GM12892 (cell line): ENCODE data around the gene PAPSS1.

Source experiments
- DNase-seq: peaks from one replicate; pipeline ENCODE4 v3.0.0; 2011; ENCODE audit not compliant: insufficient read length
- FAIRE-seq: peaks from 2 replicates; lab custom pipeline; 2011; peaks lifted over from hg19 to GRCh38; lab: Jason Lieb, UNC
- POLR2A ChIP-seq: IDR thresholded peaks from 2 replicates; pipeline ENCODE4 v1.6.1; 2011; ENCODE audit warnings: low read depth, low read length, control low read depth
- POLR2AphosphoS5 ChIP-seq: IDR thresholded peaks from 2 replicates; pipeline ENCODE4 v1.6.1; 2011; ENCODE audit warnings: low read depth, low read length, control low read depth
- TAF1 ChIP-seq: IDR thresholded peaks from 2 replicates; pipeline ENCODE4 v1.6.1; 2011; ENCODE audit warnings: low read depth, mild to moderate bottlenecking, control low read depth, low read length, borderline replicate concordance

The PAPSS1 gene

DNA sequence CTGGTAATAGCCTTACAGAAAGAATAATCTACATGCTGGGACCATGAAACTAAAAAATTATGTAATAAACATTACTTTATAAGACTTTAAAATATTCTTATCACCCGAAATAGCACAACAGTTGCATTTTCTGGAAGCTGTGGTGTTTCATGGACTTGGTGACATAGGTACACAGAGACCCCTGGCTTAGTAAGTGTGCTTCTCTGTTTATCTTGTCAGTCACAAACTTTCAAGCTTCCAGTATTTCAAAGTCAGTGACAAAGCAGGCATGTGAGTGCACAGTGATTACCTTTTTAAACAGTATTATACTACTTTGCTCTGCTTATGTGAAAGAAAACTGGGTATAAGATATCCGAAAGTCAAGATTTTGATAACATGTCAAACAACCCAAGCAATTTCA is 84.3 kb downstream of the PAPSS1 start:
- no peak for DNase-seq
- FAIRE-seq = no peak
- TF ChIP-seq TAF1 (no peak), POLR2AphosphoS5 (no peak), POLR2A (no peak)

DNA sequence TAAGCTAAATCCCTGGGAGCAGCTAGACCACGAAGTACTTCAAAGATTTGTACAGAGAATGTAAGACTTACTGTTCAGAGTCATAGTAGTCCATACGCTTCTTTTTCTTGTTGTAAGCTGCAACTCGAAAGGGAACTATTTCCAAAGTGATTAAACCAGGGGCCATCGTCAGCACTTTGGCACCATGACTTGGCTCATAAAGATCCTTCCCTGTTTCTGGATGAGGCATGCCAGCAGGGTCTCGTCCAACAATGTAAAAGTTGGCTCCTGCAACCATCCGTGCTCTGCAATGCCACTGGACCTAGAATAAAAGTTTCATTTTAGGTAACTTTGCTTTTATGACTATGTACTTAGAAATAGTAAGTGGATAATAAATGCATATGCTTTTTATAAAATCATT is 88.5 kb downstream of the PAPSS1 start:
- TF ChIP-seq POLR2A (no peak), POLR2AphosphoS5 (no peak), TAF1 (no peak)
- DNase-seq (no peak), FAIRE-seq (no peak)

DNA sequence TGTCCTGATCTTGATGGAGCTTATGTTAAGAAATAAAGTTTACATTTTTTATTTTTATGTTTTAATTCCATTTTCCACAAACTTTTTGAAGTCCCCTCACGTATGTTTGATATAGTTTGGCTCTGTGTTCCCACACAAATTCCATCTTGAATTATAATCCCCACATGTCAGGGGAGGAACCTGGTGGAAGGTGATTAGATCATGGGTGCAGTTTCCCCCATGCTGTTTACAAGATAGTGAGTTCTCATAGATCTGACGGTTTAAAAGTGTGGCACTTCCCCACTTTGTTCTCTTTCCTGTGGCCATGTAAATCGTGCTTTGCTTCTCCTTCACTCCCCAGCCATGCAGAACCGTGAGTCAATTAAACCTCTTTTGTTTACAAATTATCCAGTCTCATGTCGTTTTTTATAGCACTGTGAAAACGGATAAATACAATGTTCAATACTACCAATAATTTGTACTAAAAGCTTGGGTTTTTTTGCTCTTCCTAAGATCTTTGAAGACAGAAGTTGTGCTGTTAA is 89.8 kb downstream of the PAPSS1 start:
- FAIRE-seq = no peak
- no peak for TF ChIP-seq TAF1
- TF ChIP-seq POLR2A = no peak
- TF ChIP-seq POLR2AphosphoS5 = no peak

DNA sequence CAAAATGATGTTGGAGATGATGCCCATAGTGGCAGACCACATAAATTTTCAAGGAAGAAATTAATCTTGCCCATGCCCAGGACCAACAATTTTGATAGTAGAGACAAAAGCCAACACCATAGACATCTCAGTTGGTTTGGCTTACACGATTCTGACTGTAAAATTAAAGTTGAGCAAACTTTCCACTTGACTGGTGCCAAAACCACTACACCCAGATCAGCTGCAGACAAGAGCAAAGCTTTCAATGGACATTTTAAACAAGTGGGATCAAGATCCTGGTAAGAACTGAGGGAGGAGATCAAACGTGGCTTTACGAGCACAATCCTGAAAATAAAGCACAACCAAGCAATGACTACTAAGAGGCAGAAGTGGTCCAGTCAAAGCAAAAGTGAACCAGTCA is 90.7 kb downstream of the PAPSS1 start:
- FAIRE-seq = no peak

More for the DNA sequence above, 89.8 kb downstream of the PAPSS1 start:
- DNase-seq = no peak

DNA sequence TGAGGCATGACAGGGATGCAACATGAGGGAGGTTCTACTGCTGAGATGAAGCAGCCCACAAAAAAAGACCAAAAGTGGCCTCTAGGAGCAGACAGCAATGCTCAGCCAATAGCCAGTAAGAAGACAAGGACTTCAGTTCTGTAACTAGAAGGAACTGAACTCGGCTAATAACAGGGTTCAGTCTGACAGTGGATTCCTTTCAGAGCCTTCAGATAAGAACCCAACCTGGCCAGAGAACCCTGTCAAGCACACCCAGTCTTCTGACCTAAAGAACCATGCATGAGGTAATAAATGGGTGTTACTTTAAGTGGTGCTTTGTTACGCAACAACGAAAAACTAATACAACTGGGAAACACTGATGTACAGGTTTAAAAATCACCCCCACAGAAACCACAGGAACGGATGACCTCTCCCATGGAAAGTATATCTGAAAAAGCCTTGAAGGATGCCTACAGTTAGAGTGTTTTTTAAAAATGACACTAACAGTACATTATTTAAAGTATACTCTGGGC is 94.6 kb downstream of the PAPSS1 start:
- TF ChIP-seq TAF1 = no peak
- no peak for TF ChIP-seq POLR2AphosphoS5
- no peak for TF ChIP-seq POLR2A
- FAIRE-seq (no peak), DNase-seq (no peak)

More for the DNA sequence above, 90.7 kb downstream of the PAPSS1 start:
- DNase-seq = no peak
- TF ChIP-seq POLR2AphosphoS5 (no peak), TAF1 (no peak), POLR2A (no peak)

DNA sequence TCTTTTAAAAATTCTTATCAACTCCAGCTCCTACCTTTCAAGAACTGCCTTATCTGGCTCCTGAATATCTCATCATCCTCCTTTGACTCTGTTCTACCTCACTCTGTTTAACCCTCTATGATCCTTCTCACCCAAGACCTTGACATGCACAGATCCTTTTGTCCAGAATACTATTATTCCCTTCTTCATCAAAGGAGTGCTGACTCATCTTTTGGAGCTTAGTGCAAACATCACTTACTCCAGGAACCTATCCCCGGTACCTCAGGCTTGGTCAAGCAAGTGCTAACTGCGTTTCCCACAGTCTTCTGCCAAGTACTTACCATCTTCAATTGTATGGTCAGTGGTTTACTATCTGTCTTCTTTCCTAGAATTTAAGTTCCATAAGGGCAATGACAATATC is 96.0 kb downstream of the PAPSS1 start:
- FAIRE-seq (no peak), DNase-seq (no peak)
- TF ChIP-seq POLR2AphosphoS5 (no peak), POLR2A (no peak)

DNA sequence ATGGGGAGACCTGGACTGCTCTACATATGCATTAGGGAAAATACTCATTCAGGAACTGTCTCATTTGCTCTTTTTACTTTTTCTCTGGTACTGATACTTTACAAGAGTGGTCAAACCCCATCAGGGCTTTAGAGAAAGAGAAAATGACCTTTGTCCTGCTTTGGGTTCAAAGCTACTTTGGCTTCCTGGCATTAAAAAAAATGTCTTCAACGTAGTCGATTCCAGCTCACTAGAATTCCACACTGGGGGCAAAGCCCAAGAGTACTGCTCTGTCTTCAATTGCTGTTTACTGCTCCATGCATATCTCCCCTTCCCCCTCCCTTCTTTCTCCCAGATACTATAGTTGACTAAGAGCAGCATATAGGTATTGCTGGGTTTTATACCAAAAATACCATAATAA is 98.0 kb downstream of the PAPSS1 start:
- DNase-seq = no peak
- TF ChIP-seq POLR2A (no peak), TAF1 (no peak), POLR2AphosphoS5 (no peak)
- FAIRE-seq = no peak

DNA sequence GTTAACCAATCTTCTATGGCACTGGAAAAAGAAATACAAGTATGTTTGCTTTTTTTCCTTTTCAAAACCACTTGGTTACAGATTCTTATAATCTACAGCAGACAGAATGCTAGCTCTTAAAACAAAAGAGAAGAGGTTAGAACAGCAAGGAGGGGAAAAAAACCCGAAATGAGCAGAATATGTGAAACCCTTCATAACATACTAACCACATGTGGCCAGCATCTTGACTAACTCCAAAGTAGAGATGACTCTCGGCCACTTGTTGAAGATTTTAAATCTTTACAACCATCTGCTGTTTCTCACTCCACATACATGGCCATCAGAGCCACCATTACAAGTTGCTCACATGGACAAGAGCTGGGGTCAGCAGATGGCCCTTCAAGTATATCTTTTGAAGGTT is 100.3 kb downstream of the PAPSS1 start:
- FAIRE-seq = no peak
- TF ChIP-seq POLR2A = no peak
- no peak for TF ChIP-seq POLR2AphosphoS5
- TF ChIP-seq TAF1 = no peak
- no peak for DNase-seq

DNA sequence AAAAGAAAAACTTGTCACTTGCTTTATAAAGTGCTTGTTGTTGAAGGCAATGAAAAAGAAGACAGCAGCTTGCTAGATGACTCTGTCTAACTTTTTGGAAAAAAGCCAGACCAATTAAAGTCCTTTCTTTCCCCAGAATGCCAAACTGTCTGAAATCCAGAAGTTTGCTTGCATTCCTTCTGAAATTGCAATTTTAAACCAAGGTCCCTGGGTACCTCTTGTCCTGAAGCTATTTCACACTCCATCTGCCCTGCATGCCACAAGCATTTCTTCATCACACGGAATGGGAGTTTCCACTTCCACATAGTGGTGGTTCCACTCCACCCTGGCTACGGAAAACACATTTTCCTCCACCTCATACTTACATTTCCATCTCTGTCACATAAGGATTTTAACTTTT is 101.0 kb downstream of the PAPSS1 start:
- DNase-seq (no peak), FAIRE-seq (no peak)
- TF ChIP-seq TAF1 (no peak), POLR2AphosphoS5 (no peak), POLR2A (no peak)

DNA sequence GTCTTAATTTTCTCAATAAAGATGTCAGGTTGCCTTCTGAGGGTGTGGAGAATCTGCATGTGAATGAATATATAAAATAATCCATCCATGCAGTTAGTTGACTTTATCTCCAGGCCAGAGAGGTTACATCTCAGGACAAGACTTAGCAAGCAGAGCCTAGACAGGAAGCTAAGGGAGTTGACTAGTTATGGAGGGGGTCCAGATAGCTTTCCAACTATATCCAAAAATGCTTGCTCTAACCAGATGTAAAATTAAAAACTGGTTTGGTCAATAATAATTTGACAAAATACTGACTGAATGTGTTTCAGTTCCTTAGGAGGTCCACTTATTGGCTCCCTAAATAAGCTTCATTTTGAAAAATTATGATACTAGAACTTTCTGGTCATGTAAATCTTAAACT is 101.4 kb downstream of the PAPSS1 start:
- FAIRE-seq (no peak), DNase-seq (no peak)
- TF ChIP-seq TAF1 (no peak), POLR2AphosphoS5 (no peak), POLR2A (no peak)

DNA sequence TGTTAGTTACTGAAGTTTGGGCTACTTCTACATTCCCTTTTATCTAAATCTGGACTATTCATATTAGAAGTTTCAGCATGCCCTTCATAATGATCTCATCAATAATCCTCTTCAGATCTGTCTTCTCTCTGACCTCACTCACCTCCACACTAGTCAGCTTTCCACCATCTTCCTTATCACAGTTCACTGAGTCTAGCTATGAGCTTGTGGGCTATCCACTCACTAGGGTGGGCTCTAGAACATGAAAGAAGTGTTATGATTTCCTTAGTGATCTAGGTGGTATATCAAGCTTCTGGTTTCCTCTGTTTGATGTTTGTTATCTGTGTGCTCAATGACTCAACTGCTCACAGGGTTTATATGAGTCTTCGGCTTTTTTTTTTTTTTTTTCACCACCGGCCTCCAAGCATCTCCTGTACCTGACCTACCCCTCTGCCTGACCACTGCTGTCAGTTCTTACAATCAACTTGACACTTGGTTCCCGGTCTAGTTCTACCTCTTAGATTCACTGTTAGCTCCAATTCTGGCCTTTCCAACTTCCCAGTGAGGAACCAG is 103.1 kb downstream of the PAPSS1 start:
- TF ChIP-seq POLR2A (no peak), TAF1 (no peak), POLR2AphosphoS5 (no peak)
- DNase-seq (no peak), FAIRE-seq (no peak)

DNA sequence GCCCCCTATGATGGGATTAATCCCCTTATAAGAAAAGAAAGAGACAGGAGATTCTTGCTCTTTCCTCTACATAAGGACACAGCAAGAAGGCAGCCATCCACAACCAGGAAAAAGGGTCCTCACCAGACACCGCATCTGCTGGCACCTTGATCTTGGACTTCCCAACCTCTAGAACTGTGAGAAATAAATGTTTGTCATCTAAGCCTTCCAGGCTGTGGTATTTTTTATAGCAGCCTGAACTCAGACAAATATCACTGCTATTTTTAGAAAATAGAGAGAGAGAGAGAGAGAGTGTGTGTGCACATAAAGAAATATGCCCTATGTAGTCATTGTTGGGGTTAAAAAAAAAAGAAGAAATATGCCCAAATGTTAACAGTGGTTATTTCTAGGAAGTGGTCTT is 104.2 kb downstream of the PAPSS1 start:
- FAIRE-seq (no peak), DNase-seq (no peak)
- TF ChIP-seq POLR2AphosphoS5 (no peak), TAF1 (no peak)

DNA sequence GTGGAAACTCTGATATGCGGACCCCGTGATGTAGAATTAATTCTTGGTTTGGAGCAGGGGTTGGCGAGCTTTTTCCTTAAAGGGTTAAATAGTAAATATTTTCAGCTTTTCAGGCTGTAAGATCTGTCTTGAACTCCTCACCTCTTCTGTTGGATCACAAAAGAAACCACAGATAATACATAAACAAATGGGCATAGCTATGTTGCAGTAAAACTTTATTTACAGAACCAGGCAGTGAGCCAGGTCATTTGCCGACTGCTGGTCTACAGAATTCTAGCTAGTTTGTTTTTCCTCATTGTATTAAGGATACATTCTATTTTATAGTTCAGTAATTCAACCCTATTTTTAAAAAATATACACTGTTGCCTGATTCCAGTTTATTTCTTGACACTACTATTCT is 116.6 kb downstream of the PAPSS1 start:
- DNase-seq = no peak
- FAIRE-seq = no peak

More for the DNA sequence above, 116.6 kb downstream of the PAPSS1 start:
- no peak for TF ChIP-seq TAF1
- no peak for TF ChIP-seq POLR2A
- TF ChIP-seq POLR2AphosphoS5 = no peak
